Stomach (tissue), 9 donors: Measurements from ENCODE around the gene ZNF213. TPM values are rescaled to one million over a fixed set of nuclear protein-coding genes. Genes with fewer than 3 reads are reported as not detected.
"Not testable (repeated sequence)": the region's sequence is repeated elsewhere in the genome, so short reads cannot be mapped to it uniquely, and the experiment has no call there.

Experiments used
- DNase-seq, 2 donors: peaks; one replicate each; pipeline versions ENCODE4 v3.0.0 to v3.0.0-alpha.2; 2013 to 2019
- H3K27ac ChIP-seq, 5 donors: fragments of 200-600 bp in 4 of 5; sonication (generic) in 4 of 5; one replicate each; pipeline ENCODE4 v1.5.1; 2013 to 2019; ENCODE audit warnings: mild to moderate bottlenecking in 1 of 5, moderate library complexity in 1 of 5
- H3K27me3 ChIP-seq, 3 donors: fragments of 200-600 bp; sonication (generic); one replicate each; pipeline ENCODE4 v1.5.1; 2017 to 2019; ENCODE audit warnings: mixed run types in 1 of 3
- H3K36me3 ChIP-seq, 4 donors: fragments of 200-600 bp; sonication (generic); 1 replicate in 3 of 4; 2 replicates in 1 of 4; pipeline ENCODE4 v1.5.1; 2016 to 2019
- H3K4me1 ChIP-seq, 4 donors: fragments of 200-600 bp; sonication (generic); one replicate each; pipeline ENCODE4 v1.5.1; 2016 to 2019
- H3K4me3 ChIP-seq, 4 donors: fragments of 200-600 bp; sonication (generic) in 3 of 4; one replicate each; pipeline ENCODE4 v1.5.1; 2016 to 2019; ENCODE audit warnings: mild to moderate bottlenecking in 1 of 4
- H3K9me3 ChIP-seq, 4 donors: fragments of 200-600 bp; sonication (generic); one replicate each; pipeline ENCODE4 v1.5.1; 2016 to 2019
- CTCF ChIP-seq, 7 experiments: fragments of 450-650 bp in 4 of 7; fragments of 200-600 bp in 3 of 7; sonication (generic) in 3 of 7; IDR thresholded peaks; one replicate each; pipeline ENCODE4 v1.5.1; 2016 to 2019; ENCODE audit warnings: antibody characterized with exemption in 7 of 7, control low read depth in 2 of 7, mild to moderate bottlenecking in 1 of 7
- EP300 ChIP-seq: sonication (generic); formaldehyde crosslinking; IDR thresholded peaks from one replicate; pipeline ENCODE4 v1.6.1; 2017; ENCODE audit warnings: antibody characterized with exemption
- POLR2A ChIP-seq, 4 donors: fragments of 450-650 bp; IDR thresholded peaks; one replicate each; pipeline ENCODE4 v1.6.1; 2016; ENCODE audit warnings: antibody characterized with exemption in 4 of 4, control low read depth in 2 of 4, mild to moderate bottlenecking in 1 of 4, moderate library complexity in 1 of 4
- POLR2AphosphoS5 ChIP-seq, 3 donors: sonication (generic); formaldehyde crosslinking; IDR thresholded peaks; one replicate each; pipeline ENCODE4 v1.6.1; 2016; ENCODE audit warnings: antibody characterized with exemption in 3 of 3
- WGBS, 5 donors: extraction: QIAGEN DNeasy Blood & Tissue Kit in 3 of 5; methylation state at CpG; one replicate each; pipeline versions ENCODE4 v1.1.5 to v1.1.7; 2013 to 2018; 5-methylcytosine and 5-hydroxymethylcytosine counted together
- intact Hi-C: fragments of 100-400 bp; cut with DNase I; formaldehyde crosslinking; loops from one replicate; pipeline ENCODE4 v1.15.1; 2023; ENCODE audit warnings: low total_unique reads
- polyA plus RNA-seq, 3 donors: library from polyadenylated mRNA; stranded (reverse); fragments of 200-250 nt; gene quantifications; one replicate each; pipeline ENCODE4 v1.2.3, GENCODE V29; 2013
- total RNA-seq, 5 donors: library from RNA; depleted of rRNA; stranded (reverse); fragments of >200 nt; gene quantifications; one replicate each; pipeline versions ENCODE4 v1.1.0 to v1.2.3, GENCODE V29; 2014 to 2016
- donor health status: healthy with polysubstance abuse.
- donor health status: Bipolar disorder and iron deficiency.
- donor health status: healthy.

The ZNF213 gene
- total and polyA plus RNA-seq, 8 donors, result 1.3 to 87.8 (median 6.5) TPM

- whole genome bisulfite sequencing, 5 donors, result 12 to 70% (median 33%) methylated on average over 21 of the region's 21 CpGs
- intact Hi-C loops, result no loop called here
- no peak overlapping the region for H3K27ac ChIP-seq
- peaks cover 14 to 19% (median 16%) of the 10 kb centered on the region in 4 donors for H3K4me1 ChIP-seq
- no peak overlapping the region for H3K4me3 ChIP-seq
- peaks cover 36 to 100% (median 82%) of the 10 kb centered on the region in 3 donors for H3K27me3 ChIP-seq
- no peak for DNase-seq
- TF ChIP-seq POLR2AphosphoS5 (IDR thresholded peaks at IDR 0.05), result no peak
- peaks cover 0 to 8% (median 0%) of the 10 kb centered on the region in 4 donors for H3K9me3 ChIP-seq
- H3K36me3 ChIP-seq, result no peaks in the 10 kb centered on the region
Measured at GRCh38 chr16:3180445-3180878, 45.6 kb downstream of the ZNF213 start.

GRCh38 chr16:3182293-3182607 lies 47.4 kb downstream of the ZNF213 start:
- peaks cover 14 to 19% (median 16%) of the 10 kb centered on the region in 4 donors for H3K4me1 ChIP-seq
- H3K27ac ChIP-seq, H3K36me3 ChIP-seq, intact Hi-C loops, DNase-seq: not testable (repeated sequence)
- peaks cover 0 to 12% (median 5%) of the 10 kb centered on the region in 4 donors for H3K9me3 ChIP-seq
- peaks cover 36 to 100% (median 79%) of the 10 kb centered on the region in 3 donors for H3K27me3 ChIP-seq
- 35 to 39% (median 35%) methylated on average over 8 of the region's 8 CpGs for WGBS, 5 donors
- peak overlapping the region in 1 of 4 donors; percentile 36 for H3K4me3 ChIP-seq

- peaks cover 14 to 19% (median 16%) of the 10 kb centered on the region in 4 donors for H3K4me1 ChIP-seq
- intact Hi-C loops, result no loop called here
- H3K4me3 ChIP-seq, result peak overlapping the region; percentile 11 to 49 (median 32)
- peaks cover 36 to 100% (median 79%) of the 10 kb centered on the region in 3 donors for H3K27me3 ChIP-seq
- WGBS, 5 donors, result 2 to 5% (median 3%) methylated on average over 30 to 72 of the region's 72 CpGs
- H3K9me3 ChIP-seq, result peaks cover 0 to 15% (median 7%) of the 10 kb centered on the region in 4 donors
- TF ChIP-seq EP300, result no peak
- peak in 1 of 7 experiments; percentile 23 for TF ChIP-seq CTCF (IDR thresholded peaks at IDR 0.05)
- H3K36me3 ChIP-seq, result no peaks in the 10 kb centered on the region
- DNase-seq, result peak; percentile 37 to 48
- no peak overlapping the region for H3K27ac ChIP-seq
Measured at GRCh38 chr16:3182608-3183444, 48.0 kb downstream of the ZNF213 start.

- no peaks in the 10 kb centered on the region for H3K36me3 ChIP-seq
- H3K27ac ChIP-seq, result no peak overlapping the region
- peaks cover 0 to 19% (median 7%) of the 10 kb centered on the region in 4 donors for H3K9me3 ChIP-seq
- WGBS, 5 donors, result 4 to 11% (median 7%) methylated on average over 35 to 42 of the region's 42 CpGs
- no peak for DNase-seq
- H3K27me3 ChIP-seq, result peaks cover 41 to 100% (median 87%) of the 10 kb centered on the region in 3 donors
- TF ChIP-seq CTCF (IDR thresholded peaks at IDR 0.05), result no peak
- TF ChIP-seq EP300, result no peak
- TF ChIP-seq POLR2AphosphoS5 (IDR thresholded peaks at IDR 0.05), result no peak
- TF ChIP-seq POLR2A (IDR thresholded peaks at IDR 0.05), result no peak
- H3K4me3 ChIP-seq, result peak overlapping the region; percentile 11 to 49 (median 32)
- intact Hi-C loops, result no loop called here
- peaks cover 19 to 25% (median 22%) of the 10 kb centered on the region in 4 donors for H3K4me1 ChIP-seq
Measured at GRCh38 chr16:3183445-3184139, 48.8 kb downstream of the ZNF213 start.

GRCh38 chr16:3186946-3187690 lies 52.3 kb downstream of the ZNF213 start:
- H3K4me1 ChIP-seq, result peaks cover 27 to 51% (median 38%) of the 10 kb centered on the region in 4 donors
- no peaks in the 10 kb centered on the region for H3K36me3 ChIP-seq
- TF ChIP-seq CTCF (IDR thresholded peaks at IDR 0.05), result no peak
- TF ChIP-seq POLR2A (IDR thresholded peaks at IDR 0.05), result no peak
- no peak for TF ChIP-seq EP300
- TF ChIP-seq POLR2AphosphoS5 (IDR thresholded peaks at IDR 0.05), result no peak
- H3K9me3 ChIP-seq, result peaks cover 0 to 29% (median 7%) of the 10 kb centered on the region in 4 donors
- no peak for DNase-seq
- WGBS, 5 donors, result 74 to 80% (median 77%) methylated on average over 16 to 23 of the region's 23 CpGs
- intact Hi-C loops, result no loop called here
- peaks cover 57 to 100% (median 90%) of the 10 kb centered on the region in 3 donors for H3K27me3 ChIP-seq
- H3K4me3 ChIP-seq, result no peak overlapping the region
- no peak overlapping the region for H3K27ac ChIP-seq
